Stimulated activated CD4-positive, alpha-beta T cell treated with anti-CD3 and anti-CD28 coated beads, Interleukin-2, amount 100 ng/mL, for 24 hours (primary cell): ENCODE measurements around the gene ADAMTS17.

Experiments
- DNase-seq, 2 donors: peaks; one replicate each; pipeline ENCODE4 v3.0.0-alpha.2; 2020

ADAMTS17 gene

DNA sequence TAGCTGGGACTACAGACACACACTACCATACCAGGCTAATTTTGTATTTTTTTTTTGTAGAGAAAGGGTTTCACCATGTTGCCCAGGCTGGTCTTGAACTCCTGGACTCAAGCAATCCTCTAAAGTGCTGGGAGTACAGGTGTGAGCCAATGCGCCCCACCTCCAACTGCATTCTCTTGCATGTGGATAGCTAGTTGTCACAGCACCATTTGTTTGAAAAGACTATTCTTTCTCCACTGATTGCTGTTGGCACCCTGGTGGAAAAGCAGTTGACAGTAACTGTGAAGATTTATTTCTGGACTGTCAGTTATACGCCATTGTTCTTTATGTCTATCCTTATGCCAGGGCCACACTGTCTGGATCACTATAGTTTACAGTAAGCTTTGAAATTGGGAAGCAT is 303.9 kb downstream of the ADAMTS17 start:
- no peak for DNase-seq

DNA sequence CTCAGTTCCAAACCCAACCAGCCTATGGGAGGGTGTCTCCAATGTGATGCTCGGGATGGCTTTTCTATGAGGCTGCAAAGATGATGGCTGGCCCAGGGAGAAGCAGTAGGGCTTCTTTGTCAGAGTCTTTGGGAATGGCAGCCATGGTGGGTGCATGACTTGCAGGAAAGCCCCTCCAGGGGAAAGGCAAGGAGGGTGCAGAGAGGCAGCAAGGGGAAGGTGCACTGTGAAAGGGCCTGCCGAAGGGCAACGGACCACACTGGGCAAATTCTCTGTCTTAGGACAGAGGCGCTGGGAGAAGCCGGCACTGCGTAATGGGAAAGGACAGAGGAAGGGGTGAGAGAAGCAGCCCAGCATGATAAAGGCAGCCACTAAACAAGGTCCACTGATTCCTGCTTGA is 305.8 kb downstream of the ADAMTS17 start:
- DNase-seq, result no peak

DNA sequence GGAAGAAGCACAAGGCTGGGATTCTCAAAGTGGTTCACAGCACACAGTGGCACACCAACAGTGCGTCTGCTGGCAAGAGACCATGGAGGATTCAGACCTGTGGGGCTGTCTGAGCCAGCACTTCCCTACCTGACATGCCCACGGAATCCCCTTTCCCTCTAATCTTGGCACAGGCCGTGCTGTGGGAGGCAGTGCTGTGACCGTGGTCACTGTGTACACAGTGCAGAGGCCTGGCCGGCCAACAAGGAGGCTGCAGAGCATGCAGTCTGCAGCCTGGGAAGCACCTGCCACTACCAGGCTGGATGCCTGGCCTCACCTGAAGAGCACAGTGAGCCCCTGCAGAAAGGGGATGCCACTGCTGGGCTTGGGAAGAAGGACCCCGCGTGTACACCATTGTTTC is 307.6 kb downstream of the ADAMTS17 start:
- no peak for DNase-seq

DNA sequence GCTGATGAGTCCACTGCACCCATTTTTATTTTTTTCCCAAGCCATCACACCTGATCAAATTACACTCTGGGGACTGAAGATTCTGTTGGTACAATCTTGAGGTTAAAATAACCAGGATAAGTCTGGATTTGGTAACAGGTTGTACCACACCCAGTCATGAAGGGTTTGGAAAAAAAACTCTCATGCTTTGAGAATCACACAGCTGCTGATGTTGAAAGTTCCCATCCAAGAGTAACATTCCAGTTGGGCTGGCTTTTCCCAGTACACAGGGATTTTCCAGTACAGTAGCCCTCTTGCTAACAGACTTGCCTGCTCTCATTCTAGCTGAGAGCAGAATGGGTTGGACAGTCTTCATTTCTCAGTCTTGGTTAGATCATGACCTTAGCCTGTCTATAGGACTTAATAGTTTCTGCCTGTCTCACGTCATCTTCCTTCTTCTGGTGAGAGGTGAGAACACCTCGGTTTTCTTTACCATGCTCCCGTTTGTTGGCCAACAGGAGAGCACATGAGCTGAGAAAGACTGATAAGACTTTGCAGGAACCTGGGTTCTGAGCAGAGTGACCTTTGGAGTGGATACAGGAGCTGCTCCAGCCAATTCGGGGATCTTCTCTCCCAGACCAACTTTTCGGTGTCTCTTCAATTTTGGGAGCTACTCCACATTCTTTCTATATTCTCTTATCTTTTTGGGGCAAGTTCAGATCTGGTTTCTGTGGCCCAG is 308.5 kb downstream of the ADAMTS17 start:
- DNase-seq, result no peak

DNA sequence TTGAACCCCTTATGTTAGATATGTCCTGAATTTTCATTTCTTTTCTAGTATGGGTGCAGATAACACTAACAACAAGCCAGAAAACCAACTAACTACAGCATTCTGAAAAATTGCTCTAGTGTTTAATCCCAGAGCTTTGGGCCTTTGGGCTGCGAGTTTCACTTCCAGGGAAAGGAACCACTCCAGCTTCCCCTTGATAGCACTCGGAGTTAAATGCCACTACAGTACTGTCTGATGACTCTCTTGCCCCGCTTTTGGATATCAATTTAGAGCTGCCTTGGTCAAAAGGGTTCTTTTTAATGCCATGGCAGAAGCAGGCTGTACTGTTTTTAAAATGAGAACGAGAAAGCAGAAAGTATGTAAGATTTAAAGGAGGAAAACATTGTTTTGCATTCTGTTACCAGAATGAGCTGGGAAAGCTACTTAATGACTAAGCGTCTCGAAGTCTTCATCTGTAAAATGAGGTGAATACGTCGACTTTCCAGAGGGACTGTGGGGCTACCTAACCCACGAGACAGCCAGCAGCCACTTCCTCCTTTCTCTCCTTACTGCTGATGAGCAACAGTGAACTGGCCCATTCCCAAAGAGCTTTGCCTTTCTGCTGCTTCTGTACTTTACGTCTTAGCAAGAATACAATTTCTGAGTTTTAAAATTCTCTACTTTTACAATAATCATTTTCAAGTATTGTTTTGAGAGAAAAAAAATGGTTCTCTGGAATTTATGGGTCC is 309.3 kb downstream of the ADAMTS17 start:
- DNase-seq, result no peak

DNA sequence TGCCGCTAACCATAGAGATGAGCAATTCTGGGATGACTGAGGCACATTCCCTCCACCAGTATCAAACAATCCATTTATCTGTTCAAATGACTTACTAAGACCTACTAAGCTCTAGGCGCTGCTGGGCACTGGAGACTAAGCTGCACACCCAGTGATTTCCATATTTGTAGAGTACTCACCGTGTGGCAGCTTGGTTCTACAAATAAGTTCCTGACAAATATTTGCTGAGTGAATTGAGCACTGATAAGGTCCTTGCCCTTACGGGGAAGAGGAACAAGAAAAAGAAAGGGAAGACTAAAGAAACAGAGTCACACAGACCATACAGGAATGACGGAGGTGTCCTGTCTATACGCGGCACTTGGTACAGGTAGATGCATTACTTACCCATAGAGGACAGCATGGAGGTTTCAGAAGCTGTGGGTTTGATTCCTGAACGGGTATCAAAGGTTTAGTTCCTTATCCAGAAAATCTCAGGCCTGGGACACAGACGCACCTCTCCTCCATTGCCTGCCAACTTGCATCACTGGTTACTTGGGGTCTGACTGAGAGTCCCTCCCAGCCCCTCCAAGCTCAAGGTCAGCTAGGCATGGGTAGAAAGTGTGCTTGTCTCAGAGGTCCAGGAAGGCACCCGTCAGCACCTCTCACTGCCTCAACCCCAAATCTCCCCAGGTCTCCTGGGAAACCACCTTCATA is 310.0 kb downstream of the ADAMTS17 start:
- DNase-seq, result no peak

DNA sequence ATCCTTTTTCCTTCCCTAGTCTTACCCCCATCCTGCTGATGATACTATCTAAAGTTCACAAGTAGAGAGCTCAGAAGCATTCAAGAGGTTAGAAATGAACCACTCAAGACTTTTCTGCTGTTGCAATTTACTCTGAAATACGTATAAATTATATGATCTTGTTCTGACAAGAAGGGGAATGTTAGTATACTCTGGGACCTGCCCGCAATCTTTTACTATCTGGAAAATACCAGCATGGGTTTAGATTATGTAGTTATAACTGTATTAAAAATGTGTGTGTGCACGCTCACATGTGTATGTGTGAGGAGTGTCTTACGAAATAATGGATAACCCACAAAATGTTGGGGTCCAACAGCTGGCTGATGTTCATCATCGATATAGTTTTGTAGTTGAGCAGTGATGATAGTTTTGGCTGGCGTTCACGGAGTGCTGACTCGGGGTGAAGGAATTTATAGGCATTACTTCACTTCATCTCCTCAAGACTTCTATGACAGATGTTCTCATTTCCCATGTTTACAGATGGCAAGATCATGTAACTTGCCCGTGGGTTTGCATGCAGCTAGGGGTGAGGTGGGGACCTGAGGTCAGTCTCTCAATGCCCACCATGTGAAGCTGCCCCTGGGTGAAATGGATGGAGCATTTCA is 311.1 kb downstream of the ADAMTS17 start:
- DNase-seq, result no peak

DNA sequence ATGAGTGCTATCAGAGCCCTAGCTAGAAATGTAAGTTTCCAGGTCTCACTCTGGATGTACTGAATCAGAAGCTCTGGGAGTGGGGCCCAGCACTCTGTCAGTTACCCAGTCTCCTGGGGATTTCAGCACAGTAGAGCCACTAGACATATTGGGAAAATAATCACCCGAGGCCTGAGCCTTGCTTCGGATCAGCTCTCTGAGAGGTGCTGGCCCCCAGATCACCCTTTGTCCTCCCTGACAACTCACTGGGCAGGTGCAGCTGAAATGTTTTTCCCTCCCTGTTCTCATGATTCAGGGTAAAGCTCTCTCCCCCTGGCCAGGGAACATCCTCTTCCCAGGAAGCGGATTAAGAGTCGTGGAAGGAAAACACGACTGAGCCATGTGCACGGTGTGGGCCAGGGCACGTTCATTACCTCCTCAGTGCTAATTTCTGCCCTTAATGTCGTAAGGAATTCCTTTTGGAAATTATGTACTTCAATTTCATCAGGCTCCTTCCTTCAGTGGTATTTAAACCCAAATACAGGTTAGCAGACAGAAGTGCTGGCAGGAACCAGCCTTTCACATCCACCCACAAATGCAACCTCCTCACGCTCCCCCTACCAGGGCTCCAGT is 311.8 kb downstream of the ADAMTS17 start:
- no peak for DNase-seq

DNA sequence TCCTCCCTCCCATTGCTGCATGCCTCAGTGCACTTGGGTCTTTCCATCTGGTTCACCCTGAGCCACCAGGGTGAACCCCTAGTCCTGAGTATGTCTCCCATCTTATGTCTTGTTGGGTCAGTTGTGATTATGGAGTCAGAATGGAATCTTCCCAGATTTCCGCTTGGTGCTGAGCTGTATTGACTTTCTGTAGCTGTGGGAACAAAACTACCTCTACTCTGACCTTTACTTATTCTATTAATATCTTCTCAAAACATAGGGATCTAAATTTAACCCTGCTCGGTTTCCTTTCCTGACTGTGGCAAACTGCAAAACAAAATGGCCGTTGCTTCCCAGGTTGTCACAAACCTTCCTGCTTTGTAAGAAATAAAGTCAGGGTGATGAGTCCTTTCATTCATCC is 312.7 kb downstream of the ADAMTS17 start:
- DNase-seq, result no peak

DNA sequence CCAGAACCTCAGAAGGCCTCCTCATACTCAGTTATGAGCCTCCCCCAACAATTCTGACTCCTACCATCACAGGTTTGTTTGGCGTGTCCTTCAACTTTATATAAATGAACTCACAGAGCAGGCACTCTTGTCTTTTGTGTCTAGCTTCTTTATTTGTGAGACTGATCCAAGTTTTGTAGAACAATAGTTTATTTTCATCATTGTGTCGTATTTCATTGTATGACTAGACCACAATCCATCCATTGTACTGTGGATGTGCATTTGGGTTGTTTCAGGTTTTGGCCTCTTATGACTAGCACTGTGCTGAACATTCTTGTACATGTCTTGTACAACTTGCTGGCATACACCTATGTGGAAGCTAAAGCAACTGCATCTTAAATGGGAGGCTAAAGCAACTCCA is 315.7 kb downstream of the ADAMTS17 start:
- DNase-seq, result no peak

DNA sequence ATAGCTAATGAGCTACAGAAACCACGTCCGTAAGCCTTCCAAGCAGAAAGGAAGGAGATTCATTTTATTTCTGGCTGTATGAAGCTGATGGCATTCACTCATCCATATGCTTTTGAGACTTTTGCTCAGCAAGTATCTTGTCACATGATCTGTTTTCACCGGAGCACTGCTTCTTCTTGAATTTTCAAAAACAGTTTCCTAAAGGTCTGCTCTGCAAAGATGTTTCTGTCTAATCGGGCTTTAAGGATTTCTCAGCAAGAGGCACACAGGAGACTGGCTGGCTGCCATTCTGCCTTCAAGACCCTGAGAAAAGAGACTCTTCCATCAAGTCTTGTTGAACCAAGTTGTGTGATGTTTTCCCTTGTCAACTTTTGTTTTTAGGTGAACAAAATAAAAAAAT is 319.0 kb downstream of the ADAMTS17 start:
- DNase-seq, result no peak

DNA sequence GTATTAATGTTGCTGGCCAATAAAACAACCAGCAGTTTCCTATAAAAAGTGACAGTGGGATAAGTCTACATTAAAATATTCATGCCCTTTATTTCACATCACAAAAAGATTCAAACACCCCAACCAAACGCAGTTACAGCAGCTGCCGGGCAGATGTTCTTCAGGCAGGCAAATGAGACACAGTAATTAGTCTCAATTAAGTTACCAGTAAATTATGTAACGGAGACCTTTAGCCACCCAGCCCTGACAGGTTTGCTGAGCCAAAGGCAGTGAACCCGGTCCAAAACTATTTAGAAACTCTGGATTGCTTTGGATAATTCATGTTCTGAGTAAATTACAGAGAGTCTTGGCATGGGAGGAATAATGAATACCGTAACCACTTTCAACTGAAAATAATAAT is 319.4 kb downstream of the ADAMTS17 start:
- DNase-seq, result no peak

DNA sequence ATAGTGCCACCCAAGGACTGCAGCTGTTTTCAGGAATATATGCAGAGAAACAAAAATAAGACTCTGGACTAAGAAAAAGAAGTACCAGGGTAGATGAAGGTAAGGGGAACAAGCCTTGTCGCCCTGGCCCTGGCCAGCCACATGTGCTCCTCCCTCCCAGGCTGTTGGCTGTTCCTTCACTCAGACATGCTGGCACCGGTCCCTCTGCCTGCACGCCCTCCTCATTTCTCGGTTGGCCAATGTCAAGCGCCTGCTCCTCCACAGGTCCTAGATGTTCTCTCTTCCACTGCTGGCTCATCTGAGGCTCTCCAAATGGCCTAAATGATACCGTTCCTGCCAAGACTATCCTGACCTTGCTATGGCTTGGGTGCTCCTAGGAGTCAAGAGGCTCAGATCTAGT is 320.1 kb downstream of the ADAMTS17 start:
- no peak for DNase-seq

DNA sequence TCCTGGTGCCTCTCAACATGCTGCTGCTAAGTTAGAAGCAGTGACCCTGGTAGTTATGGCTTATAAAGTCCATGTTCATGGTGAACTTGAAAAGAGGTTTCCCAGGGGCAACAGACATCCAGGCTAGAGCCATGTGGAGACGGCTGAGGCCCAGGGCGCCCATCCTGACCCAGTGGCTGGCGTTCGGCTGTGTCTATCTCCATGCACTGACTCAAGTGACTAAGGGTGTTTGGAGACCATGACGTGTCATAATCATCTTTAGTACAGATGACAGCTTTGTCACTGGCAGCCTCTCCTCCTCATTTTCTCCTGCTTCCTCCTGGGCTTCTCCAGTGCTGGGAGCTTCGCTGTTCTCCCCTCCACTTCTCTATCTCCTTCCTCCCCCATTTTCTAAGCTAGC is 321.2 kb downstream of the ADAMTS17 start:
- no peak for DNase-seq

DNA sequence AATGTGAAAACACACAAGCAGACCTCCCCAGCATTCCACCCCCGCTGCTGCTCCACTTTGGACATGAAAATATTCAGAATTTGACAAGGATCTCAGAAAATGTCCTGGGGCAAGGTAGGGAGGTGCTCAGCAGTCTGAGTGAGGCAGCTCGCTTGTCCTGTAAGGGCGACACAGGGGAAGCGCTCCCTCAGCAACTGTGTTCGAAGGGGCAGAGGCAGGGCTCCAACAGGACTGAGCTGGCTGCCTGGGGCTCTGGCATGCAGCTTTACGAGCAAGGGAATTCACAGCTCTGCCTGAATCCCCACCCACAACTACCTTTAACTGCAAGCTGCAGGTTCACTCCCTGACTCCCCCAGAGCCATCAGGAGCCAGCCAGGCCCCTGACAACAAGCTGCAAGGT is 321.6 kb downstream of the ADAMTS17 start:
- no peak for DNase-seq

DNA sequence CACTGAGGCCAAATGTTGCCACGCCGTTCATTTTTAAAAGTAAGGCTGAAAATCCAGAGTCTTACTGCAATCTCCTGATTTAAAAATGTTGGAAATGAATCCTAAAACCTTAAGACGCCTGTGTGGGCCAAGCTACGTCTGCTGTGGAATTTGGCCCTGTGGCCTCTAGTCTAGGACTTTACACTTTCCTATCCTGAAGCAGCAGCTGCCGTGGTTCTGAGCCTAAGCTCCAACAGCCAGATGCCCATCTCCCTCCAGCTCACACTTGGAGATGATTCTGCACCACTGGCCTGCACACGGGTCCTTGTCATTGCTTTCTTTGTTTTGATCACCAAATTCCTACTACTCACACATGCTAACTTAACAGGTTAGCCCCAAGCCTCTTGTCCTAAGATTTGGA is 322.2 kb downstream of the ADAMTS17 start:
- DNase-seq, result no peak

DNA sequence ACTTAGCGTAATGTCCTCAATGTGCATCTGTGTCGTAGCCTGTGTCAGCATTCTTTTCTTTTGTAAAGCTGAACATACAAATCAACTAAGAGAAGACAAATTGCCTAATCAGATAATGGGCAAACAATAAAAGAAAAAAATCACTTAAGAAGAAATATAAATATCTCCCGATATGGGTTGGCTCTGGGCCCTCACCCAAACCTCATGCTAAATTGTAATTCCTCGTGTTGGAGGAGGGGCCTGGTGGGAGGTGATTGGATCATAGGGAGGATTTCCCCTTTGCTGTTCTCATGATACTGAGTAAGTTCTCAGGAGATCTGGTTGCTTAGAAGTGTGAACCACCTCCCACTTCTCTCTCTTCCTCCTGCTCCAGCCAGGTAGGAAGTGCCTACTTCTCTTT is 323.6 kb downstream of the ADAMTS17 start:
- no peak for DNase-seq

DNA sequence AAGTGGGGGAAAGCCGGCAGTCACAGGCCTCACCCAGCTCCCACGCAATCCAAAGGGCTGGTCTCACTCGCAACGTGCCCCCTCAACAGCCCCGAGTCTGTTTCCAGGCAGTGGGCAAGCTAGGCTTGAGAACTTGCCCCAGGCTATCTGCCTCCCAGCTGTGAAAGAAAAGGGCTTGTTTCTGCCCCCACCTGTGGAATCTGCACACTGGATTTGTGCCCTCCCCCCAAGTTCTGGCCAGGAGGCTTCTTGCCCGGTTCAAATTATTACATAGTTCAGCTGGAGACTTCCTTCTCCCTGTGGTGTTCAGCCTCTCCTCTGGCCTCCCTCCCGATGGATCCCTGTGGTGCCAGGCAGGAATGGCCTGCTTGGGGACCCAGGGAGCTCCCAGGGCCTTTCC is 324.6 kb downstream of the ADAMTS17 start:
- DNase-seq, result no peak

DNA sequence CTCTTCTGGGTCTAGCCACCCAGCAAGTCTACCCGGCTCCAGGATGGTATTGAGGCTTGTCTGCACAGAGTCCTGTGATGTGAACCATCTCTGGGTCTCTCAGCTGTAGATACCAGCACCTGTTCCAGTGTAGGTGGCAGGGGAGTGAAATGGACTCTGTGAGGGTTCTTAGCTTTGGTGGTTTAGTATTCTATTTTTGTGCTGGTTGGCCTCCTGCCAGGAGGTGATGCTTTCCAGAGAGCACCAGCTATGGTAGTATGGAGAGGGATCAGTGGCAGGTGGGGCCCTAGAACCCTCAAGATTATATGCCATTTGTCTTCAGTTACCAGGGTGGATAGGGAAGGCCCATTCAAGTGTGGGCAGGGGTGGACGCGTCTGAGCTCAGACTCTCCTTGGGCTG is 325.1 kb downstream of the ADAMTS17 start:
- no peak for DNase-seq

DNA sequence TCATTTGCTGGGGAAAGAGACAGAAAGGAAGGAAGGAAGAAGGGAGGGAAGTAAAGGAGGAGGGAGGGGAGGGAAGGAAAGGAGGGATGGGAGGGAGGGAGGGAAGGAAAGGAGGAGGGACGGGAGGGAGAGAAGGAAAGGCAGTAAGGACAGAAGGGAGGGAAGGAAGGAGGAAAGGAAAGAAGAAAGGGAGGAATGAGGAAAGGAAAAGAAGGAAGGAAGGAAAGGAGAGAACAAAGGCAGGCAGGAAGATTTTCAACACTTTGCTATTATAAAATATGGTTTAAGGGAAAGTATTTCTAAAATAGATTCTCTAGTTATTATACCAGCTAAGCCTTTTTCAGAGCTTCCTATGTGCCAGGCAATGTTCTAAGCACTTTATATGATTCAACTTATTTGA is 330.5 kb downstream of the ADAMTS17 start:
- DNase-seq, result no peak

DNA sequence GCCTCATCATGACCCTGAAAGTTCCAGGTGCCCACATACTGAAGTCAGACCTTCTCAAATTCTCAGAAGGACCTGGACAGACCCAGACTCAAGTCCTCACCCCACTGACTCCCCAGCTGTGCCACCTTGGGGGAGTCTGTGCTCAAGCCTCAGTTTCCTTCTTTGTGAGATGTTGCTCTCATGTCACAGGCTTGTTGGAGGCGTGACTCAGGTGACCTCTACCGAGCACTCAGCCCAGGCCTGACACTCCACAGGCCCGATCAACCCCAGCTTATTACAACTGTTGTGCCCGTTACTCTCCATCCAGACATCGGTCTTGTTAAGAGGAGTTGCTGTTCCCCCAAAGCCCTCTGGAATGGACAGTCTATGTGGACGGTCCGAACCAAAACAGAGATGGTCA is 332.4 kb downstream of the ADAMTS17 start:
- DNase-seq, result no peak

DNA sequence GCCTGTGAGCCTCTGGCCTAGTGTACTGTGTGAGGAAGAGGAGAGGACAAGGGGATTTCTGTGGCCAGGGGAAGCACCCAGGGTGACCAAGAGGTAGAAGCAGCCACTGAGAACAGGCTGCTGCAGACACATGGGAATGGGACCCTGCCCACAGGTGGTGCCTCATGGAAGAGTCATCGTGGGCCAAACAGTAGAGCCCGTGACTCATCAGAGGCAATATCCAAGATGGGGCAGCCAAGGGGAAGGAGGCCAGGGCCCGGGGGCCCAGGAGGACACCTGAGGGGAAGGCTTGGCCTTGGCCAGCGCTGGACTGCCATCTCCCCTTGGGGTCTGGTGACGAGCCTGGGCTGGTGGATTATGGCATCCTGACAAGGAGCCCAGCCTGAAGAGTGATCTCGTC is 333.5 kb downstream of the ADAMTS17 start:
- no peak for DNase-seq

DNA sequence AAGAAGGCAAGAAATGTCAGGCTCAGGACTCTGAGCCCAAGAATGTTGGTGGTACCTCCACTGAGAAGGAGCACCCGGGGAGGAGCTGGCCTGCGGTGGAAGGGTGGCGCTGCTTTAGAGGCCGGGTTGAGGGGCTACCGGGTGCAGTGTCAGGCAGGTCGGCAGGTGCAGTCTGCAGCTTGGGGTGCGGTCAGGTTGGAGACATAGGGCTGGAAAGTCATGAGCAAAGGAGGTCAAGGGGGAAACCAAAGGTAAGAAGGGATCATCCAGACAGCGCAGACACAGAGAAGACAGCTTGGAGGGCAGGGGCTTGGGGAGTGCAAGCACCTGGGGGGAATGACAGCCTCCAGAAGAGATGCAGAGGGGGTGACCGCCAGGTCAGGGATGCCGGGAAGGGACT is 334.2 kb downstream of the ADAMTS17 start:
- no peak for DNase-seq
